ENCODE results near the gene GCLM. TPM values are rescaled to one million over a fixed set of nuclear protein-coding genes. Genes with fewer than 3 reads are reported as not detected.
"Not testable (repeated sequence)": the region's sequence is repeated elsewhere in the genome, so short reads cannot be mapped to it uniquely, and the experiment has no call there.

GCLM gene
- total RNA-seq, 2 donors from 2014 or later: 17.7 to 19.4 TPM

DNA sequence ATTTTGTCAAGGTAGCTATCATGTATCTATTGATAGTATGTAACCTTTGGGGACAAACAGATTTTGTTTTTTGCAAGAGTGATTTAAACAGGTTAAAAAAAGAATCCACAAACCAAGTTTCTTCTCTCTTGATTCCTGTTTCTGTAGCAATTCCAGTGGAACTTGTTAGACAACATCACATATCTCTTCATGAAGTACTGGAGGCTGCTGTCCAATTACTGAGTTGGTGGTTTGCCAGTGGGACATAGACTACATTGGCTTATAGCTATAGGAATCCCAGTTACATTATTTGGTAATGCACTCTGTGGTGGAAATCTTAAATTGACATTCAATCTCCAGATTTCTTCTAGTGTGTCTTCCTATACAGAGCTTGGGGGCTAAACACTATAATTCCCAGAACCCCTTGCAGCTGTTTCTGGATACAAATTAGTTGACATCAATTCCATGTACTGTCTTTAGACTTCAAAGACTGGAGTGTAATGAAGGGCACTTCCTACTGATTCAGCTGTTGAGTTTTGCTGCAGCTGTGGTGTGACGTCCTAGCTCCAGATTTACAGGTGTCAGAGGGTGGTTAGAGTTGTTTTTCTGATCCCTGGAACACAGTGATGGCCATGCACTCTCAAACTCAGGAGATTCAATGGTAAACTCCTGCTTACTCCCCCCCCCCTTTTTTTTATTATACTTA, 29.4 kb upstream of the GCLM start:
- Histone ChIP-seq H3K4me3 (no peak overlapping the region), H3K9me3 (no peaks in the 10 kb centered on the region), H3K9ac (ENCODE audit: low read depth in 2 of 2, low read length in 2 of 2) (no peak overlapping the region), H3K4me1 (no peaks in the 10 kb centered on the region), H3K27ac (no peak overlapping the region), H3K36me3 (no peaks in the 10 kb centered on the region), H3K27me3 (no peaks in the 10 kb centered on the region)
- TF ChIP-seq, protein P1, sequence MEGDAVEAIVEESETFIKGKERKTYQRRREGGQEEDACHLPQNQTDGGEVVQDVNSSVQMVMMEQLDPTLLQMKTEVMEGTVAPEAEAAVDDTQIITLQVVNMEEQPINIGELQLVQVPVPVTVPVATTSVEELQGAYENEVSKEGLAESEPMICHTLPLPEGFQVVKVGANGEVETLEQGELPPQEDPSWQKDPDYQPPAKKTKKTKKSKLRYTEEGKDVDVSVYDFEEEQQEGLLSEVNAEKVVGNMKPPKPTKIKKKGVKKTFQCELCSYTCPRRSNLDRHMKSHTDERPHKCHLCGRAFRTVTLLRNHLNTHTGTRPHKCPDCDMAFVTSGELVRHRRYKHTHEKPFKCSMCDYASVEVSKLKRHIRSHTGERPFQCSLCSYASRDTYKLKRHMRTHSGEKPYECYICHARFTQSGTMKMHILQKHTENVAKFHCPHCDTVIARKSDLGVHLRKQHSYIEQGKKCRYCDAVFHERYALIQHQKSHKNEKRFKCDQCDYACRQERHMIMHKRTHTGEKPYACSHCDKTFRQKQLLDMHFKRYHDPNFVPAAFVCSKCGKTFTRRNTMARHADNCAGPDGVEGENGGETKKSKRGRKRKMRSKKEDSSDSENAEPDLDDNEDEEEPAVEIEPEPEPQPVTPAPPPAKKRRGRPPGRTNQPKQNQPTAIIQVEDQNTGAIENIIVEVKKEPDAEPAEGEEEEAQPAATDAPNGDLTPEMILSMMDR (IDR thresholded peaks at IDR 0.05): no peak
- intact Hi-C loops (cut with DNase I): no loop called here
- no peak for DNase-seq

DNA sequence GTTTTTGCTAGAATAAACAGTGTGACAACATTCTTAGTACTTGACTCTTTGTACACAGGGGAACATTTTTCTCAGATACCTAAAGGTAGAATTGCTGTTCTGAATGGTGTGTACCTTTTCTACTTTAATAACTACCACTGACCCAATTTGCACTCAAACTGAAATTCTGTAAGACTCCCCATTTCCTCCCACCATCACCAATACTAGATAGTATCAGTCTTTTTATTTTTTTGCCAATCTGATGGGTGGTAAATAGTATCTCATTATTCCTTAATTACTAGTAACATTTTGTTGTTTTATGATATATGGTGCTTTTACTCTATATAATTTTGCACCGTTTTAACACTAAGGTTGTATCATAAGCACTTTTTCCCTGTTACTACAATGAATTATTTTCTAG, 28.8 kb upstream of the GCLM start:
- Histone ChIP-seq H3K36me3 (no peaks in the 10 kb centered on the region), H3K27ac (no peak overlapping the region), H3K4me1 (no peaks in the 10 kb centered on the region), H3K9me3 (no peaks in the 10 kb centered on the region), H3K9ac (ENCODE audit: low read depth in 2 of 2, low read length in 2 of 2) (no peak overlapping the region), H3K27me3 (no peaks in the 10 kb centered on the region), H3K4me3 (no peak overlapping the region)
- intact Hi-C loops (cut with DNase I): no loop called here
- TF ChIP-seq, protein P1 (IDR thresholded peaks at IDR 0.05): no peak
- DNase-seq: no peak

GRCh38 chr1:93925206-93925605, 16.0 kb upstream of the GCLM start:
- Histone ChIP-seq H3K9ac (ENCODE audit: low read depth in 2 of 2, low read length in 2 of 2) (no peak overlapping the region), H3K4me1 (no peaks in the 10 kb centered on the region), H3K36me3 (no peaks in the 10 kb centered on the region), H3K9me3 (no peaks in the 10 kb centered on the region), H3K4me3 (no peak overlapping the region), H3K27ac (no peak overlapping the region), H3K27me3 (no peaks in the 10 kb centered on the region)
- TF ChIP-seq, protein P1 (IDR thresholded peaks at IDR 0.05): no peak
- intact Hi-C loops (cut with DNase I): no loop called here
- DNase-seq: no peak

- no peak overlapping the region for H3K27ac ChIP-seq
- no peaks in the 10 kb centered on the region for H3K36me3 ChIP-seq
- H3K27me3 ChIP-seq: no peaks in the 10 kb centered on the region
- TF ChIP-seq, protein P1 (IDR thresholded peaks at IDR 0.05): no peak
- no peak overlapping the region for H3K9ac ChIP-seq (ENCODE audit: low read depth in 2 of 2, low read length in 2 of 2)
- no peaks in the 10 kb centered on the region for H3K4me1 ChIP-seq
- DNase-seq: no peak
- H3K4me3 ChIP-seq: no peak overlapping the region
- intact Hi-C loops (cut with DNase I): no loop called here
- no peaks in the 10 kb centered on the region for H3K9me3 ChIP-seq
Observed at GRCh38 chr1:93919780-93920179, 10.6 kb upstream of the GCLM start.

DNA sequence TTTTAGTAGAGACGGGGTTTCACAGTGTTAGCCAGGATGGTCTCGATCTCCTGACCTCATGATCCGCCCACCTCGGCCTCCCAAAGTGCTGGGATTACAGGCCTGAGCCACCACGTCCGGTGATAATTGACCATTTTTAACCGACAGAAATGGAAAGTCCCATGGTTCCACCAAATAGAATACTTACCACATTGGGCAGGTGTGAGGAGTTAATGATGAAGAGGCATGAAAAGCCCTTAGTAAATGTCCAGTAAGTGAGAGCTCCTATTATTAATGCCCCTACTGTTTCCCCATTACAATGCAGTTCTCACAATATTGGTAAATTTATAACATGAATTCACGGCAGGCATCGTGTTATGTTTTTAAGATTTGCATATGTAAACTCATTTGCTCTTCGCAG, 8.1 kb upstream of the GCLM start:
- TF ChIP-seq, protein P1 (IDR thresholded peaks at IDR 0.05): no peak
- no peak overlapping the region for H3K4me3 ChIP-seq
- intact Hi-C loops (cut with DNase I): no loop called here
- no peaks in the 10 kb centered on the region for H3K27me3 ChIP-seq
- DNase-seq: no peak
- no peaks in the 10 kb centered on the region for H3K4me1 ChIP-seq
- no peak overlapping the region for H3K9ac ChIP-seq (ENCODE audit: low read depth in 2 of 2, low read length in 2 of 2)
- no peak overlapping the region for H3K27ac ChIP-seq
- H3K36me3 ChIP-seq: no peaks in the 10 kb centered on the region
- H3K9me3 ChIP-seq: no peaks in the 10 kb centered on the region

DNA sequence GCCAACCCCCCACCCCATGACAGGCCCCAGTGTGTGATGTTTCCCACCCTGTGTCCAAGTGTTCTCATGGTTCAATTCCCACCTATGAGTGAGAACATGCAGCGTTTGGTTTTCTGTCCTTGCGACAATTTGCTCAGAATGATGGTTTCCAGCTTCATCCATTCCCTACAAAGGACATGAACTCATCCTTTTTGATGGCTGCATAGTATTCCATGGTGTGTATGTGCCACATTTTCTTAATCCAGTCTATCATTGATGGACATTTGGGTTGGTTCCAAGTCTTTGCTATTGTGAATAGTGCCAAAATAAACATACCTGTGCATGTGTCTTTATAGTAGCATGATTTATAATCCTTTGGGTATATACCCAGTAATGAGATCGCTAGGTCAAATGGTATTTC, 1.6 kb upstream of the GCLM start:
- DNase-seq; H3K36me3 ChIP-seq; H3K9ac ChIP-seq (ENCODE audit: low read depth in 2 of 2, low read length in 2 of 2); H3K4me3 ChIP-seq; intact Hi-C loops (cut with DNase I); H3K4me1 ChIP-seq; H3K27ac ChIP-seq; H3K27me3 ChIP-seq; H3K9me3 ChIP-seq: not testable (repeated sequence)
